GM23338 (cell line): ENCODE measurements around the gene RUNX3.

ENCODE experiments used
- CTCF ChIP-seq, 2 experiments: fragments of 200-600 bp in 1 of 2; sonication (generic) in 1 of 2; conservative IDR thresholded peaks; 2 replicates each; pipeline versions ENCODE4 v1.5.1 to v1.6.1; 2016 to 2017; ENCODE audit warnings: antibody characterized with exemption in 2 of 2, low read depth in 2 of 2, mild to moderate bottlenecking in 2 of 2, moderate library complexity in 1 of 2
- EZH2 ChIP-seq: fragments of 200-600 bp; sonication (generic); IDR thresholded peaks from one replicate; pipeline ENCODE4 v1.8.0; 2017; ENCODE audit warnings: antibody characterized with exemption, mild to moderate bottlenecking, low read depth; ENCODE audit not compliant: unreplicated experiment
- POLR2AphosphoS5 ChIP-seq: IDR thresholded peaks from 2 replicates; pipeline ENCODE4 v1.6.1; 2016; ENCODE audit warnings: antibody characterized with exemption, low read depth

- TF ChIP-seq CTCF (conservative IDR thresholded peaks at IDR 0.05; ENCODE audit: low read depth in 2 of 2) (no peak), POLR2AphosphoS5 (no peak), EZH2 (no peak)
These were observed 49.0 kb downstream of the RUNX3 start for GRCh38 chr1:24881034-24881433.
